K562 (cell line): ENCODE data around the gene CARM1. TPM values are rescaled to one million over a fixed set of nuclear protein-coding genes. Genes with fewer than 3 reads are reported as not detected.

Experiments
- CTCFL ChIP-seq: IDR thresholded peaks from 2 replicates; pipeline ENCODE4 v1.6.1; 2011; ENCODE audit warnings: borderline replicate concordance, low read depth, mild to moderate bottlenecking, moderate library complexity, low read length; ENCODE audit not compliant: insufficient read depth, poor library complexity, severe bottlenecking
- E2F1 ChIP-seq: sonication (generic); formaldehyde crosslinking; IDR thresholded peaks from 2 replicates; pipeline ENCODE4 v1.8.1; 2023; ENCODE audit warnings: mild to moderate bottlenecking, missing genetic modification reagents, moderate library complexity
- ELF1 ChIP-seq: fragments of 200-800 bp; sonication (Bioruptor generic); IDR thresholded peaks from 2 replicates; pipeline ENCODE4 v1.6.1; 2016; ENCODE audit warnings: missing genetic modification characterization, missing compliant biosample characterization
- HCFC1 ChIP-seq: IDR thresholded peaks from 2 replicates; pipeline ENCODE4 v1.6.1; 2012; ENCODE audit warnings: low read depth, low read length, improper control_type of control experiment
- KDM4B ChIP-seq, 2 experiments: fragments of 450-650 bp in 1 of 2; sonication (generic) in 1 of 2; IDR thresholded peaks; 2 replicates each; pipeline ENCODE4 v1.6.1; 2016 to 2017; ENCODE audit warnings: borderline replicate concordance in 2 of 2, antibody characterized with exemption in 1 of 2, low read depth in 1 of 2, mild to moderate bottlenecking in 1 of 2
- MBD2 ChIP-seq: sonication (generic); IDR thresholded peaks from 2 replicates; pipeline ENCODE4 v1.6.1; 2016; ENCODE audit warnings: low read depth, borderline replicate concordance
- MYNN ChIP-seq, 2 experiments: sonication (generic); formaldehyde crosslinking in 1 of 2; IDR thresholded peaks; 2 replicates each; pipeline versions ENCODE4 v1.5.0 to v1.6.1; 2016 to 2020; ENCODE audit warnings: antibody characterized with exemption in 1 of 2, missing genetic modification reagents in 1 of 2
- PRMT5 ChIP-seq: sonication (generic); formaldehyde crosslinking; IDR thresholded peaks from 2 replicates; pipeline ENCODE4 v1.5.0; 2020; ENCODE audit warnings: missing genetic modification reagents
- RBM25 ChIP-seq: fragments of 200-400 bp; formaldehyde crosslinking; IDR thresholded peaks from 2 replicates; pipeline ENCODE4 v1.6.1; 2018; ENCODE audit warnings: low read length, low read depth, moderate library complexity; ENCODE audit not compliant: severe bottlenecking
- RCOR1 ChIP-seq, 2 experiments: IDR thresholded peaks; 2 replicates each; pipeline ENCODE4 v1.6.1; 2012; ENCODE audit warnings: low read depth in 2 of 2, low read length in 2 of 2, borderline replicate concordance in 1 of 2, improper control_type of control experiment in 1 of 2
- RHOXF2B ChIP-seq: fragments of 250-450 bp; sonication (Bioruptor Pico); conservative IDR thresholded peaks from 2 replicates; pipeline ENCODE4 v1.5.1; 2021
- SMC3 ChIP-seq: conservative IDR thresholded peaks from 2 replicates; pipeline ENCODE4 v1.6.1; 2011; ENCODE audit warnings: low read depth, low read length, improper control_type of control experiment; ENCODE audit not compliant: insufficient read depth
- TAF1 ChIP-seq: IDR thresholded peaks from 2 replicates; pipeline ENCODE4 v1.6.1; 2011; ENCODE audit warnings: mild to moderate bottlenecking, low read length, moderate library complexity; ENCODE audit not compliant: insufficient read depth, control insufficient read depth, severe bottlenecking; ENCODE audit errors: extremely low read depth
- TEAD4 ChIP-seq, 2 experiments: sonication (generic) in 1 of 2; formaldehyde crosslinking in 1 of 2; IDR thresholded peaks; 2 replicates each; pipeline versions ENCODE4 v1.6.1 to v1.8.0; 2012 to 2022; ENCODE audit warnings: borderline replicate concordance in 1 of 2, inconsistent platforms in 1 of 2, low read length in 1 of 2, mild to moderate bottlenecking in 1 of 2, missing genetic modification reagents in 1 of 2
- ZNF395 ChIP-seq: fragments of 200-800 bp; sonication (Bioruptor generic); IDR thresholded peaks from 2 replicates; pipeline ENCODE4 v1.6.1; 2017; ENCODE audit warnings: missing genetic modification characterization, missing compliant biosample characterization
- ZNF699 ChIP-seq: fragments of 250-450 bp; sonication (Bioruptor Pico); IDR thresholded peaks from 2 replicates; pipeline ENCODE4 v1.8.0; 2021; ENCODE audit warnings: mild to moderate bottlenecking, moderate library complexity; ENCODE audit not compliant: insufficient replicate concordance
- ZNF764 ChIP-seq: fragments of 250-450 bp; sonication (Bioruptor Pico); IDR thresholded peaks from 2 replicates; pipeline ENCODE4 v1.4.0; 2020; ENCODE audit warnings: low read depth, mild to moderate bottlenecking, moderate library complexity
- polyA plus RNA-seq, 8 experiments: library from polyadenylated mRNA; depleted of rRNA in 4 of 8; stranded (reverse) in 5 of 8; unstranded in 3 of 8; fragments of >200 nt; fragmentation: Nextera tagmentation in 2 of 8; fragmentation: Illumina TruSeq in 1 of 8; extraction: Ambion mirVana in 2 of 8; extraction: Trizol in 1 of 8; gene quantifications; 2 replicates each; pipeline versions ENCODE4 v1.2.1 to v1.2.3, GENCODE V29; 2011 to 2014; ENCODE audit warnings: inconsistent platforms in 1 of 8, missing spikeins in 1 of 8
- total RNA-seq, 7 experiments: library from RNA; depleted of rRNA in 6 of 7; stranded (reverse); fragments of >200 nt in 6 of 7; fragmentation: Illumina TruSeq in 2 of 7; extraction: Trizol in 2 of 7; gene quantifications; 2 replicates each; pipeline versions ENCODE4 v1.2.1 to v1.2.3, GENCODE V29; 2011 to 2021; ENCODE audit warnings: low replicate concordance in 1 of 7
- TF ChIP-seq, protein P1 (sequence below): fragments of 250-450 bp; sonication (Bioruptor Pico); IDR thresholded peaks from 2 replicates; pipeline ENCODE4 v1.5.1; 2021; ENCODE audit warnings: mild to moderate bottlenecking

The CARM1 gene
- total and polyA plus RNA-seq, 9 of the 15 experiments (the other 6 are each of a cell fraction or from before 2014, with no cell fraction given) = 0.36 to 86.0 (median 29.7) TPM

- TF ChIP-seq CTCFL (peak; percentile 71), ZNF699 (no peak), RCOR1 (IDR thresholded peaks at IDR 0.05; ENCODE audit: borderline replicate concordance in 1 of 2, low read depth in 2 of 2, low read length in 2 of 2) (peak in 1 of 2 experiments; percentile 75; a peak in 2 of 4 replicates), TAF1 (peak; percentile 32), ZNF764 (CRISPR knock-in tag) (0 out of 2 replicates have a peak, but pooled peaks have one; percentile 9), E2F1 (CRISPR knock-in tag) (no peak), MBD2 (no peak), HCFC1 (0 out of 2 replicates have a peak, but pooled peaks have one; percentile 29), SMC3 (peak; percentile 72), RBM25 (no peak), RHOXF2B (no peak), ELF1 (peak; percentile 67; the same call in 1 of the 2 replicates), PRMT5 (CRISPR knock-in tag) (no peak), TEAD4 (IDR thresholded peaks at IDR 0.05; ENCODE audit: low read length) (0 out of 2 replicates have a peak, but pooled peaks have one; percentile 14), TEAD4 (CRISPR knock-in tag; IDR thresholded peaks at IDR 0.05; ENCODE audit: borderline replicate concordance) (no peak), ZNF395 (CRISPR knock-in tag) (no peak), KDM4B (IDR thresholded peaks at IDR 0.05; ENCODE audit: borderline replicate concordance in 2 of 2, low read depth in 1 of 2) (no peak), MYNN (IDR thresholded peaks at IDR 0.05) (no peak), MYNN (CRISPR knock-in tag; IDR thresholded peaks at IDR 0.05) (no peak)
- TF ChIP-seq, protein P1, sequence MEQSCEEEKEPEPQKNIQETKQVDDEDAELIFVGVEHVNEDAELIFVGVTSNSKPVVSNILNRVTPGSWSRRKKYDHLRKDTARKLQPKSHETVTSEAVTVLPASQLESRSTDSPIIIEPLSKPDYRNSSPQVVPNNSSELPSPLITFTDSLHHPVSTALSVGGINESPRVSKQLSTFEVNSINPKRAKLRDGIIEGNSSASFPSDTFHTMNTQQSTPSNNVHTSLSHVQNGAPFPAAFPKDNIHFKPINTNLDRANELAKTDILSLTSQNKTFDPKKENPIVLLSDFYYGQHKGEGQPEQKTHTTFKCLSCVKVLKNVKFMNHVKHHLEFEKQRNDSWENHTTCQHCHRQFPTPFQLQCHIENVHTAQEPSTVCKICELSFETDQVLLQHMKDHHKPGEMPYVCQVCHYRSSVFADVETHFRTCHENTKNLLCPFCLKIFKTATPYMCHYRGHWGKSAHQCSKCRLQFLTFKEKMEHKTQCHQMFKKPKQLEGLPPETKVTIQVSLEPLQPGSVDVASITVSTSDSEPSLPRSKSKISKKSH (CRISPR knock-in tag) = no peak
These were observed 6.8 kb upstream of the CARM1 start (continued) for GRCh38 chr19:10864538-10864899.
